ACC112 (cell line): ENCODE results near the gene FCN3.

ENCODE experiments used
- H2AFZ ChIP-seq: fragments of 200-600 bp; sonication (generic); one replicate; pipeline ENCODE4 v1.6.0; 2017; ENCODE audit warnings: antibody characterized with exemption, low read length; ENCODE audit not compliant: unreplicated experiment
- H3K27ac ChIP-seq: fragments of 200-600 bp; sonication (generic); 2 replicates; pipeline ENCODE4 v1.5.1; 2014; ENCODE audit warnings: low read depth, mild to moderate bottlenecking, antibody characterized with exemption, low read length, moderate library complexity
- H3K27me3 ChIP-seq: fragments of 200-600 bp; sonication (generic); 2 replicates; pipeline ENCODE4 v1.6.1; 2014; ENCODE audit warnings: mild to moderate bottlenecking, antibody characterized with exemption, low read length, moderate library complexity, mixed read lengths; ENCODE audit not compliant: insufficient read depth
- H3K36me3 ChIP-seq: fragments of 200-600 bp; sonication (generic); 2 replicates; pipeline ENCODE4 v1.6.1; 2016; ENCODE audit warnings: mild to moderate bottlenecking, antibody characterized with exemption, low read length, moderate library complexity, mixed read lengths; ENCODE audit not compliant: insufficient read depth
- H3K4me1 ChIP-seq: fragments of 200-600 bp; sonication (generic); one replicate; pipeline ENCODE4 v1.6.1; 2016; ENCODE audit warnings: low read length, mixed read lengths; ENCODE audit not compliant: insufficient read depth, unreplicated experiment, control insufficient read depth
- H3K4me3 ChIP-seq: fragments of 200-600 bp; sonication (generic); 2 replicates; pipeline ENCODE4 v1.5.1; 2014; ENCODE audit warnings: mild to moderate bottlenecking, low read depth, low read length
- H3K79me2 ChIP-seq: fragments of 200-600 bp; sonication (generic); one replicate; pipeline ENCODE4 v1.6.0; 2016; ENCODE audit warnings: low read length; ENCODE audit not compliant: control insufficient read depth, unreplicated experiment, insufficient read depth

Gene FCN3

GRCh38 chr1:27321813-27322568 is 52.6 kb downstream of the FCN3 start, which contains the start of gene TMEM222:
TSS of gene TMEM222 (plus strand) at chr1:27322163. CDS start at chr1:27322198, 35 bp downstream.
- peaks cover 9% of the 10 kb centered on the region for H3K4me1 ChIP-seq
- peak within 1 kb of the TSS; percentile 87 for H3K4me3 ChIP-seq
- H3K79me2 ChIP-seq = peaks cover 49% of the 10 kb centered on the region
- H3K27me3 ChIP-seq = no peaks in the 10 kb centered on the region
- peak within 1 kb of the TSS; percentile 96 for H2AFZ ChIP-seq
- no peaks in the 10 kb centered on the region for H3K36me3 ChIP-seq
- H3K27ac ChIP-seq = peak within 1 kb of the TSS; percentile 68
